Stimulated activated CD4-positive, alpha-beta T cell treated with anti-CD3 and anti-CD28 coated beads, Interleukin-4, amount 100 ng/mL, for 1 hour (primary cell): ENCODE measurements around the gene GJA9.
"Not testable (repeated sequence)": the region's sequence is repeated elsewhere in the genome, so short reads cannot be mapped to it uniquely, and the experiment has no call there.

Experiments used
- DNase-seq: peaks from one replicate; pipeline ENCODE4 v3.0.0-alpha.2; 2020

The GJA9 gene

GRCh38 chr1:38881487-38881886, at the start of gene GJA9:
GJA9 (minus strand) TSS chr1:38881587; CDS start chr1:38876098, 5,489 bp downstream.
- no peak for DNase-seq

- no peak for DNase-seq
Observed at GRCh38 chr1:38929476-38929875, 48.1 kb upstream of the GJA9 start.

GRCh38 chr1:38929054-38929453, 47.7 kb upstream of the GJA9 start:
- no peak for DNase-seq

- no peak for DNase-seq
Observed at GRCh38 chr1:38926091-38926490, 44.7 kb upstream of the GJA9 start.

- no peak for DNase-seq
Observed at GRCh38 chr1:38925391-38925790, 44.0 kb upstream of the GJA9 start.

GRCh38 chr1:38923607-38924006, 42.2 kb upstream of the GJA9 start:
- DNase-seq, result no peak

- no peak for DNase-seq
Observed at GRCh38 chr1:38919130-38919529, 37.7 kb upstream of the GJA9 start.

GRCh38 chr1:38918568-38918967, 37.2 kb upstream of the GJA9 start:
- no peak for DNase-seq

GRCh38 chr1:38917772-38918171, 36.4 kb upstream of the GJA9 start:
- no peak for DNase-seq

- no peak for DNase-seq
Observed at GRCh38 chr1:38917337-38917736, 36.0 kb upstream of the GJA9 start.

DNA sequence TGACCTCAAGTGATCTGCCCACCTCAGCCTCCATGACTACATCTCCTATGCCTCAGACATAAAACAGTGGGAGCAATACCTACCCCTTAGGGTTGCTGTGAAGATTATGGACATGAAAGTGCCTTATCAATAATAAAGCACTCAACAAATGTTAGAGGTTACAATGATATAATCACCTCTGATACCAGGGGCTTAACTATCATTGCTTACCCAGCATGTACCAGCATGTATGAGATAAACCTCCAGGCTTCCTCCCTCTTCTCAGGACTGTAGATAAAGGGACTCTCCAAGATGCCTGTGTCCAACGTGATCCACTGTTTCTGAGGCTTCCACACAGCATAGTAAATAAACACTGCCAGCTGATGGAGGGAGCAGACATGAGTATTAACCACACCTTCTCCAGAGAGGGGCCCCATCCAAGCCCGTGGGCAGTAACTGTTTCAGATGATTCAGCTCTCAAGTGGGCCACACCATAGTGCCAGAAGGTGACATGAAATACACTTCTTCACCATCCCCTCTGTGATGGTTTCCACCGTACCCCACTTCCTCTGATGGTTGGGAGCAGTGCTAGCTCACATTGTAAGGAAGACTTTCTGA, 34.1 kb upstream of the GJA9 start:
- DNase-seq, result no peak

DNA sequence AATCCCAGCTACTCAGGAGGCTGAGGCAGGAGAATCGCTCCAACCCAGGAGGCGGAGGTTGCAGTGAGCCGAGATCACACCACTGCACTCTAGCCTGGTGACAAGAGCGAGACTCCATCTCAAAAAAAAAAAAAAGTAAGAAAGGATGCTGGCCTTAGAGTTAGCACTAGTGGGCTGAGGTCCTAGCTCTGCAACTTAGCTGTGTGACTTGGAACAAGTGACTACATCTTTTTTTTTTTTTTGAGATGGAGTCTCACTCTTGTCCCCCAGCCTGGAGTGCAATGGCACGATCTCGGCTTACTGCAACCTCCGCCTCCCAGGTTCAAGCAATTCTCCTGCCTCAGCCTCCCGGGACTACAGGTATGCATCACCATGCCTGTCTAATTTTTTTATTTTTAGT, 33.5 kb upstream of the GJA9 start:
- DNase-seq, result not testable (repeated sequence)

GRCh38 chr1:38908821-38909220, 27.4 kb upstream of the GJA9 start:
- no peak for DNase-seq

DNA sequence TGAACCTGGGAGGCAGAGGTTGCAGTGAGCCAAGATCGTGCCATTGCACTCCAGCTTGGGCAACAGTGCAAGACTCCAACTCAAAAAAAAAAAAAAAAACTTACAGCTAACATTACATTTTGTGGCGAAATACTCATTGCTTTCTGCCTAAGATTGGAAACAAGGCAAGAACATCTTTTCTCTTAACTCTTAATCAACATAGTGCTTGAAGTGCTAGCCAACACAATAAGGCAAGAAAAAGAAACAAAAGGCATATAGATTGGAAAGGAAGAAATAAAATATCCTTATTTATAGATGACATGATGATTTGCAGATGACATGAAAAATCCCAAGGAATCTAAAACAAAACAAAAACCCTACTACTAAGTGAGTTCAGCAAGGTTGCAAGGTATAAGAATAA, 24.6 kb upstream of the GJA9 start:
- no peak for DNase-seq

GRCh38 chr1:38899560-38899959, 18.2 kb upstream of the GJA9 start:
- DNase-seq, result no peak

GRCh38 chr1:38898653-38899230, 17.4 kb upstream of the GJA9 start:
- no peak for DNase-seq

- DNase-seq, result no peak
Observed at GRCh38 chr1:38896169-38896568, 14.8 kb upstream of the GJA9 start.

- no peak for DNase-seq
Observed at GRCh38 chr1:38892976-38893375, 11.6 kb upstream of the GJA9 start.

GRCh38 chr1:38891753-38892152, 10.4 kb upstream of the GJA9 start:
- no peak for DNase-seq

DNA sequence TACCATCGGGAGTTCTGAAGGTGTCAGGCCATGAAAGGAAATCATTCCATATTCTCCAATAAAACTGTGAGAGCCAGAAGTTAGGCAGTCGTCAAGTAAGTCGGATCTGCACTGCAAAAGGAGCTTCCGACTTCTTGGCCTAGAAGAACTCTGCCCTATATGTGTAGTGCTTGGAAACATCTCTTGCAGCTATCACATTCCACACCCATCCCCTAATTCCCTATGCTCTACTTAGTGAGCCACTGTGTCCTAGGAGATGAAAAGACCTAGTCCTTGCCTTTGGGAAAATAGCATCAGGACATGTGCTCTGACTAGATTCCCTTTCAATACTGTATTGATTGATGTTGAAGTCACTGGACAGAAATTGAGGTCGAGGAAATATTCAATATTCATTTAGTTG, 8.2 kb upstream of the GJA9 start:
- DNase-seq, result no peak

- DNase-seq, result no peak
Observed at GRCh38 chr1:38888423-38889333, 7.3 kb upstream of the GJA9 start.

GRCh38 chr1:38885092-38885491, 3.7 kb upstream of the GJA9 start:
- DNase-seq, result no peak

DNA sequence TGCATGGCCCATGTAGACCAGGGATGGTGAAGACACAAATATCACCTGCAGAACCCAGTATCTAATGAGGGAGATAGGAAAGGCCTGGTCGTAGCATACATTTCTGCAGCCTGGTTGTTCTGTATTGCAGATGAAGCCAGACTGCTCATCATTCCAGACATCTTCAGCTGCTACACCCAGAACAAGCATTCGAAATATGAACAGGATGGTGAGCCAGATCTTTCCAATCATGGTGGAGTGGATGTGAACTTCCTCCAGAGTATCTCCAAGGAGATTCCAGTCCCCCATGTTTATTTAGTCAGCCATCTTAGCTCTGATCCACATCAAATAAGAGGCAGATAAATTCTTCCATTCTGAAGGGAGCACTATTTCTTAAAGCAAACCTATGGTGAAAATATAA, 5.6 kb downstream of the GJA9 start:
- DNase-seq, result no peak
